ACHN (cell line): Measurements from ENCODE around the gene CYP27C1.

ENCODE experiments used
- DNase-seq: peaks from one replicate; pipeline ENCODE4 v3.0.0-alpha.2; 2015
- in situ Hi-C: cut with HindIII; loops from 2 replicates; pipeline ENCODE4 v1.10.0; 2017; ENCODE audit warnings: low sequenced_read_pairs, low pct_ligation_motif_present, low pct_unique_long_range_greater_than_20kb

Gene CYP27C1

GRCh38 chr2:127197475-127198385 lies 22.4 kb downstream of the CYP27C1 start:
- peak; percentile 57 for DNase-seq
- in situ Hi-C loops: no loop called here

DNA sequence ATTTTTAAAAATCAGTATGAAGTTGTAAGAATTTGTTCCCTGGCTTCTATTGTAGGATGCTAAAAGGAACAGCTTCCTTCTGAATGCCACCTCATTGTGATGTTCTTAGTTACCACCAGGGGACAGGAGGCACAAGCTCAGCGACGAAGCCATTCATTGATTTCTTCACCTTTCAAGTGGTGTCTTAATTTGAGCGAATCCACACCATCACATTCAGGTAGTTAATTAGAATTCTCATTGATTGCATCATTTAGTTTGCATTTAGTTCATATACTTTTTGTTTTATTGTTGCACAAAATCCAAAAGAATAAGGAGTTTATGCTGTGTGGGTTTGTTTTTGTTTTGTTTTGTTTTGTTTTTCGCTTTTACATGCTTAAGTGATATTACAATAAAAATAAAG lies 23.1 kb downstream of the CYP27C1 start:
- in situ Hi-C loops: no loop called here
- DNase-seq: no peak

DNA sequence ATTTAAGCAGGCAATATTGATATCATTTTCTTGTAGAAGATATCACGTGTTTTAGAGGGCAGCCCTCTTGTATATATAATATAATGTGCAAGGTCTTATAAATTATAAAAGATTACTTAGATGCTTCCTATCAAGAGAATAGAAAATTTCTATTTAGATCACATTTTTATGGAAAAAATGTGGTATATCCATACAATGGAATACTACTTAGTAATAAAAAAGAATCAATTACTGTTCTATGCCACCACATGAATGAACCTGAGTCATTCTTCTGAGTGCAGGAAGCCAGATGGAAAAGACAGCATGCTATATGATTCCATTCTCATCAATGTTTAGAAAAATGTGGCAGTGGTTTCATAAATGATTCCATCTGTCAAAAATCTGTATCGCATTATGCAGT lies 23.6 kb downstream of the CYP27C1 start:
- DNase-seq: no peak
- in situ Hi-C loops: no loop called here

DNA sequence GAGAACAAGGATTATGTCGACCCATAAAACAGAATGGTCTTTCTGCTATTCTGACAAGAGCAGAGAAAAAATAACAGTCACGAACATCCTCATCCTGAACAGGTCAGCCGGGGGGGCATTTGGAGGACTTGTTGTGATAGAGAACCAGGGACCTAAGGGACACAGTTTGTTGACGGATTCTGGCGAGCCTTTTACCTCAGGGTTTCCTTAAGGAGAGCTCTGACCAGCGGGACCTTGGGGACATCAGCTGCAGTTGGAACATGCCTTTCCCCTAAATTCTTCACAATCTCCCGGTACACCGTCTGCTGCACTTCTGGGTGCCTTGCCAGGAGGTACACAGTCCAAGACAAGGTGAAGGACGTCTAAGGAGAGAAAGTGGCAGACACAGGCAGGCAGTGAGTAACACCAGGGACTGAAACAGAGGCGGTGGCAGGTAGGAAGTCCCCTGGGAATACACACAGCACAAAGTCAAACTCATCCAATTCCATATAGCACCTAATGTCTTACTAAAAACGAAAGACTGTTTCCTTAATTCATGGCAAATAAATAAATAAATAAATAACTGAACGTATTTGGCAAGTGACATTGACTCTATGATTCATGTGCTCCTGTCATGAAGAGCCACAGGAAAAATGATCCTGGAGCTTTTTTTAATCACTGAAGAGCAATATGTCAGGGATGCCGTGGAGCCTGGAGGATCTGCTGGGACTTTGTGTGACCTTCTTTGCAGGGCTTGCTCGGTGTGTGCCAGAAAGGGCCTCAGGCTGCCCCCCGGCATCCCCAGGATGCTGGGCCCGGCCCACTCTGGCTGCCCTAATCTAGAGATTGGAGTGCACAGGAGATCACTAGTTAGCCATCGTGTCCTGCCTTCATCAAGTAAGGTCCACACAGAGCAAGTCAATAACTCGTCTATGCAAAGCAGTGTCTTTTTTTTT lies 24.7 kb downstream of the CYP27C1 start:
- DNase-seq: no peak
- in situ Hi-C loops: no loop called here

GRCh38 chr2:127194447-127194846 lies 25.7 kb downstream of the CYP27C1 start:
- no peak for DNase-seq
- in situ Hi-C loops: no loop called here

DNA sequence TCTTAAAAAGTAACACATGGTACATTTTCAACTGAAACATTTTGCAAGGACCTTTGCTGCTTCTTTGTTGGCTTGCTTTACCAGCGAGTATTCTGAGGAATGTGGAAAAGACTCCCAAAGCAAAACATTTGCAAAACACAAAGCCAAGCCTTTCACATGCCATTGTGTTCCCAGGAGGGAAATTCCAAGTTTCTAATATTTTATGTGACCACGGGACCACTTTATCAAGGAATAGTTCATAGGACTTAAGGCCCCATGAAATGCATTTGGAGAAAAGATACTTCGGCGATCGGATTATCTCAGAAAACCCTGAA lies 26.2 kb downstream of the CYP27C1 start:
- DNase-seq: no peak
- in situ Hi-C loops: no loop called here

GRCh38 chr2:127193164-127193966 lies 26.7 kb downstream of the CYP27C1 start:
- DNase-seq: no peak
- in situ Hi-C loops: no loop called here

GRCh38 chr2:127191331-127192219 lies 28.5 kb downstream of the CYP27C1 start:
- in situ Hi-C loops: no loop called here
- no peak for DNase-seq

DNA sequence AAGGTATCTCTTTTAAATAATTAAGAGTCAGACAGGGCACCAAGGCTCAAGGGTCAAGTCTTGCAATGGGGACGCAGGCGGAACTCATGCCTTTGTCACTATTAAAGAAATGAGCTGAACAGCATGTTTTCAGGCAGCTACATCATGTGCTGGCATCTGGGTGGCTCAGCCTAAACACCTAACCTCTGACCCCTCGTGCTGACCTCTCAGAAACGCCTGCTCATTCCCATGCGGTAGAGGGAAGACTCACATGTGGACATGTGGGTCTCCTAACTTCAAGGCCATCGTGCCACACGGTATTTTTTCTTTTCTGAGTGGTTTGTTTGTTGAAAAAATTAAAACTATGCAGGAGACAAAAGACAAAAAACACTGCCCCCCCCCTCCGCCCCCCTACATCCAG lies 31.3 kb downstream of the CYP27C1 start:
- in situ Hi-C loops: no loop called here
- DNase-seq: no peak

DNA sequence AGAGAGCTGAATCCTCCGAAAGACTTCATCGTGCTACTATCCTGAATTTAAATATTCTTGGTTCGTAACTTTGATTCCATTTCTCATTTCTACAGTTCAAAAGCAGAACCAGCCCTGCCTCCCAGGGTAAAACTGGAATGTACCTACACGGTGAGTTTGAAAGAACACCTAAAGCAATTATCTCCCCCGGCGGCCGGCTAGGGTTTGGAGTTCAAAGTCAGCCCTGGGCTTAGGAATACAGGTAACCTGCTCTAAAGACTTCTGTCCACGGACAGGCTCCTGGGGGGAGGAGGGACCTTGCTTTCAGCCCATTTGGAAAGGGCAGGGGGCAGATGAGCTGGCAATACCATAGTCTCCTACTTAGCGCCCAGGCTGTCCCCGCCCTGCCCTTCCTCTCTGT lies 32.3 kb downstream of the CYP27C1 start:
- in situ Hi-C loops: no loop called here

DNA sequence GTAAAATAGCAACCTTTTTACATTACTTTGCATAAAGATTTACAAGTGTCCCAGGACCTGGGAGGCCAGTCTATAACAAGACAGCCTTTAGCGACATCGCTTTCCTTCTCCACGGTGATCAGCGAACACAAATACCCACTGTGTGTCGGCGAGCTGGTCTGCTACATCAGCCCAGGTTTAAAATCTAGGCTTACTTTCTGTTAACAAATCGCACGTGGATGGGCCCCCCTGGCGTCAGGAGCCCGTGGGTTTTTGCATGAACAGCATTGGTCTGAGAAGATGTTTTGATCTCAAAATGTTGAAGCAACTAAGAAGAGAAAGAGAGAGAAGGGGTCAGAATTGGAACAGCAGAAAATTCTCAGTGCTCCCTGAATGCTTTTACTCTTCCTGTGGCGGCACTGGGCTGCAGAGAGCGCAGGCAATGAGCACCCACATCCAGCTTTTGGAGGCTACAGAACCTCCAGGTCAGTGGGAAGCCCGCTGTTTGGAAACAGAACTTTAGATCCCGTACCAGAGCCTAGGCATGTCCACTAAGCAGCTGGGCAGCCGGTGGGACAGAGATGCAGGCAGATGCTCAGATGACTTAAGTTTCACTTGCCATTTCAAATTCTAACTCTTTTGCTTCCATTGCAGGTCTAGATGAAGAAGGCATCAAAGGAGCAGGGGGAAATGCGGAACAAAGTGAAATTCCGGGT lies 32.9 kb downstream of the CYP27C1 start:
- no peak for DNase-seq
- in situ Hi-C loops: no loop called here

More for the DNA sequence above, 32.3 kb downstream of the CYP27C1 start:
- DNase-seq: no peak

GRCh38 chr2:127185705-127186104 lies 34.4 kb downstream of the CYP27C1 start:
- in situ Hi-C loops: no loop called here
- no peak for DNase-seq

DNA sequence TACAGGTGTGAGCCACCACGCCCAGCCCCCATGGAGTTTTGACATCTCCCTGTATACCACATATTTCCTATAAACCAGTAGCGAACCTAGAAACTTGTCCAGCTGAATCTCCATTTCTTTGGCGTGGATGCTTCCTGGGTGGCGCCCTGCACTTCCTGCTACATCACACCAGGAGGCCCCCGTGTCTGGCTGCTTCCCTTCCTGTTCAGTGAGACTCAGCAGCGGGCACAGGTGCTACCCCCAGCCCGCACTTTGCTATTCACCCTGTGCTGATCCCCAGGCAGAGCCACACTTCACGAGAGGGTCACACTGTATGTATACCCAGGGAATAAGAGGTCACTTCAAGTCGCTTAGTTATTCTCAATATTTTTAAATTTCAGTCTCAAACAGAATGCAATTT lies 35.0 kb downstream of the CYP27C1 start:
- in situ Hi-C loops: no loop called here

GRCh38 chr2:127183771-127184170 lies 36.3 kb downstream of the CYP27C1 start:
- no peak for DNase-seq
- in situ Hi-C loops: no loop called here

More for the DNA sequence above, 35.0 kb downstream of the CYP27C1 start:
- no peak for DNase-seq

GRCh38 chr2:127182626-127183458 lies 37.3 kb downstream of the CYP27C1 start:
- in situ Hi-C loops: no loop called here
- no peak for DNase-seq

DNA sequence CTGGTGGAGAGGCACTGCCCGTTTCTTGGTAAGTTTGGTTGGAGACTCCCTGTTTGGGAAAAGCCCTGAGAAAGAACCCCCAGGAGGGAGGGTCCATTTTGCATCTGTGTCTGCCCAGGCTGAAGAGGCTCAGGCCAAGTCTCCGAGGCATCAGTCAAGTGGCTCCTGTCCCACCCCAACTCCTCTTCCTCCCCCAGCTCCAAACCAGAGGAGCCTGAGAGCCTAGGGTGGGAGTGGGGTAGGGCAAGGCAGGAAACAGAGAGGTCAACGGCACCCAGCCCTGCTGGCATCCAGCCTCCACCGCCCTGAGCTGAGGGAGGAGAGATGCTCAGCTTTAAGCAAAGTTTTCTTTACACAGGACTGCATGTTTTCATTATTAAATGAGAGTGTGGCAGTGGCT lies 38.2 kb downstream of the CYP27C1 start:
- no peak for DNase-seq
- in situ Hi-C loops: no loop called here

DNA sequence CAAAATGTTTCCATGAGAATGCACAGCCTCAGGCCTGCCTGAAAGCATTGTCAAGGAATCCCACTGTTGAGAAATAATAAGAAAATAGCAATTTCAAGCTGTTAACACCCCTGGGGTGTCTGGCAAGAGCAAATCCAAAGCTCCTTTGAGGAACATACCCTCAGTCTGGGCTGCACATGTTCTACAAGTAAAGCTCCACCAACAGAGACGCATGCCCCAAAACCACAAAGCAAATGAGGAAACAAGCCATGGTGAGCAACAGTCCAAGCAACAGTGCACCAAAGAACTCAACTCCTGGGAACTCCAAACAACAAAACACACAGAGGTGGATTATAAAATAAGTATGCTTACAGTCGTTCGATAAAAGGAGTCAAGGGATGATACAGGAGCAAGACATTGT lies 40.3 kb downstream of the CYP27C1 start:
- no peak for DNase-seq
- in situ Hi-C loops: no loop called here
